K562 (cell line): Measurements from ENCODE around the gene SEMA3F. TPM values are rescaled to one million over a fixed set of nuclear protein-coding genes. Genes with fewer than 3 reads are reported as not detected.

Experiments
- ATAC-seq: fragments of 200-7000 bp; cut with Tn5 transposase; 3 replicates; pipeline ENCODE4 v1.9.1; 2020; ENCODE audit warnings: moderate library complexity
- BruUV-seq: library from RNA; stranded (reverse); fragments of 400-500 nt; replicated peaks from 2 replicates; lab custom pipeline; 2021; lab: Mats Ljungman, UMichigan
- CTCF ChIA-PET: fragments of 300-600 bp; formaldehyde crosslinking; extraction: SDS; loops from one replicate; lab custom pipeline; 2021; ENCODE audit warnings: low intra/inter-chr PET ratio; lab: Yijun Ruan, JAX
- POLR2A ChIA-PET: fragments of 300-600, 350-650 bp; sonication (Branson Sonifier 250); formaldehyde crosslinking; extraction: SDS; loops from one replicate; lab custom pipeline; 2021; ENCODE audit warnings: antibody characterized with exemption, inconsistent platforms; lab: Yijun Ruan, JAX
- DNase-seq, 4 experiments: peaks; one replicate each; pipeline versions ENCODE4 v3.0.0 to v3.0.0-alpha.2; 2011 to 2018; ENCODE audit warnings: low spot score in 3 of 4, mixed read lengths in 3 of 4; ENCODE audit errors: extremely low read depth in 1 of 4
- FAIRE-seq: peaks from 2 replicates; lab custom pipeline; 2011; peaks lifted over from hg19 to GRCh38; lab: Jason Lieb, UNC
- H2AFZ ChIP-seq: 2 replicates; pipeline ENCODE4 v1.6.0; 2011; ENCODE audit warnings: low read depth, low read length, control low read depth, inconsistent platforms
- H3K27ac ChIP-seq: fragments of 200-600 bp; 3 replicates; pipeline ENCODE4 v1.8.0; 2011; ENCODE audit warnings: low read depth, mild to moderate bottlenecking, control low read depth, inconsistent platforms, low read length, moderate library complexity, mixed read lengths; ENCODE audit errors: extremely low read depth
- H3K27me3 ChIP-seq, 2 experiments: fragments of 300-600 bp in 1 of 2; 2 replicates in 1 of 2; 3 replicates in 1 of 2; pipeline versions ENCODE4 v1.6.0 to v1.8.0; 2011; ENCODE audit warnings: inconsistent platforms in 2 of 2, low read length in 2 of 2, mild to moderate bottlenecking in 1 of 2, mixed read lengths in 1 of 2, moderate library complexity in 1 of 2; ENCODE audit not compliant: control insufficient read depth in 2 of 2, insufficient read depth in 2 of 2
- H3K36me3 ChIP-seq: fragments of 300-600 bp; 3 replicates; pipeline ENCODE4 v1.8.0; 2011; ENCODE audit warnings: mild to moderate bottlenecking, low read length, inconsistent platforms; ENCODE audit not compliant: control insufficient read depth, insufficient read depth
- H3K4me1 ChIP-seq, 2 experiments: fragments of 200-600 bp in 1 of 2; replicated peaks in 1 of 2; 2 replicates in 1 of 2; 3 replicates in 1 of 2; pipeline versions ENCODE4 v1.5.1 to v1.8.0; 2011; ENCODE audit warnings: inconsistent platforms in 2 of 2, low read length in 2 of 2, mild to moderate bottlenecking in 1 of 2, mixed read lengths in 1 of 2, moderate library complexity in 1 of 2; ENCODE audit not compliant: control insufficient read depth in 2 of 2, insufficient read depth in 2 of 2
- H3K4me2 ChIP-seq: 2 replicates; pipeline ENCODE4 v1.6.1; 2011; ENCODE audit warnings: low read length, control low read depth, inconsistent platforms, mixed read lengths; ENCODE audit not compliant: insufficient read depth
- H3K4me3 ChIP-seq: fragments of 200-600 bp; sonication (generic), shearing (Covaris generic); 2 replicates; pipeline ENCODE4 v1.5.1; 2016; ENCODE audit warnings: control low read depth, inconsistent platforms
- H3K79me2 ChIP-seq: fragments of 200-600 bp; 3 replicates; pipeline ENCODE4 v1.8.0; 2011; ENCODE audit warnings: low read length, inconsistent platforms; ENCODE audit not compliant: control insufficient read depth, insufficient read depth
- H3K9ac ChIP-seq, 2 experiments: 2 replicates each; pipeline versions ENCODE4 v1.6.0 to v1.6.1; 2011; ENCODE audit warnings: low read depth in 2 of 2, low read length in 2 of 2, control low read depth in 1 of 2, inconsistent platforms in 1 of 2, mild to moderate bottlenecking in 1 of 2, mixed read lengths in 1 of 2; ENCODE audit not compliant: insufficient read depth in 1 of 2
- H3K9me1 ChIP-seq: one replicate; pipeline ENCODE4 v1.6.0; 2011; ENCODE audit warnings: inconsistent platforms, mild to moderate bottlenecking, low read length, moderate library complexity; ENCODE audit not compliant: control insufficient read depth, insufficient read depth
- H3K9me3 ChIP-seq: replicated peaks from 2 replicates; pipeline ENCODE4 v1.5.1; 2011; ENCODE audit warnings: low read depth, low read length, inconsistent platforms; ENCODE audit not compliant: control insufficient read depth, insufficient read depth
- H4K20me1 ChIP-seq: replicated peaks from 2 replicates; pipeline ENCODE4 v1.6.1; 2011; ENCODE audit warnings: low read length, inconsistent platforms, mixed read lengths; ENCODE audit not compliant: control insufficient read depth, insufficient read depth
- AFF4 ChIP-seq: sonication (generic); formaldehyde crosslinking; IDR thresholded peaks from 2 replicates; pipeline ENCODE4 v1.8.0; 2023; ENCODE audit warnings: mild to moderate bottlenecking, missing genetic modification reagents
- CBFA2T3 ChIP-seq: fragments of 450-650 bp; IDR thresholded peaks from 2 replicates; pipeline ENCODE4 v1.6.1; 2017
- EP300 ChIP-seq: IDR thresholded peaks from 2 replicates; pipeline ENCODE4 v1.6.1; 2012; ENCODE audit warnings: low read length, improper control_type of control experiment
- MAFF ChIP-seq: IDR thresholded peaks from 2 replicates; pipeline ENCODE4 v1.6.1; 2012; ENCODE audit warnings: low read length, improper control_type of control experiment
- MEIS2 ChIP-seq: fragments of 450-650 bp; IDR thresholded peaks from 2 replicates; pipeline ENCODE4 v1.6.1; 2014; ENCODE audit warnings: mild to moderate bottlenecking; ENCODE audit not compliant: partially characterized antibody
- MTF1 ChIP-seq: fragments of 250-450 bp; sonication (Bioruptor Pico); IDR thresholded peaks from 2 replicates; pipeline ENCODE4 v1.9.0; 2021; ENCODE audit warnings: moderate library complexity, mild to moderate bottlenecking, inconsistent platforms, borderline replicate concordance
- POLR2B ChIP-seq: fragments of 450-650 bp; IDR thresholded peaks from 2 replicates; pipeline ENCODE4 v1.6.1; 2018; ENCODE audit warnings: low read depth; ENCODE audit not compliant: partially characterized antibody
- SMAD2 ChIP-seq: fragments of 150-350 bp; IDR thresholded peaks from 2 replicates; pipeline ENCODE4 v1.6.1; 2014; ENCODE audit warnings: low read depth, mild to moderate bottlenecking, low read length
- ZNF277 ChIP-seq: fragments of 250-450 bp; sonication (Bioruptor Pico); IDR thresholded peaks from 2 replicates; pipeline ENCODE4 v1.8.0; 2022; ENCODE audit warnings: inconsistent platforms, mild to moderate bottlenecking, moderate library complexity, borderline replicate concordance
- ZNF436 ChIP-seq: fragments of 250-450, 450-650 bp; sonication (Bioruptor Pico); formaldehyde crosslinking; IDR thresholded peaks from 2 replicates; pipeline ENCODE4 v1.7.0; 2020; ENCODE audit warnings: mild to moderate bottlenecking
- WGBS: fragments of 100-300 bp; shearing (Covaris generic); methylation state at CpG from one replicate; pipeline ENCODE4 v1.1.6; 2016; ENCODE audit warnings: low coverage, mixed read lengths; ENCODE audit not compliant: insufficient coverage; ENCODE audit errors: missing lambda C conversion rate; 5-methylcytosine and 5-hydroxymethylcytosine counted together
- in situ Hi-C: fragments of 300-500 bp; cut with MboI; formaldehyde crosslinking; loops from 4 replicates; pipeline ENCODE4 v1.15.0; 2018; ENCODE audit warnings: inconsistent platforms, mixed read lengths
- intact Hi-C: fragments of 100-400 bp; cut with micrococcal nuclease; formaldehyde crosslinking; loops from 2 replicates; pipeline ENCODE4 v1.14.2; 2022
- polyA plus RNA-seq, 8 experiments: library from polyadenylated mRNA; depleted of rRNA in 4 of 8; stranded (reverse) in 5 of 8; unstranded in 3 of 8; fragments of >200 nt; fragmentation: Nextera tagmentation in 2 of 8; fragmentation: Illumina TruSeq in 1 of 8; extraction: Ambion mirVana in 2 of 8; extraction: Trizol in 1 of 8; gene quantifications; 2 replicates each; pipeline versions ENCODE4 v1.2.1 to v1.2.3, GENCODE V29; 2011 to 2014; ENCODE audit warnings: inconsistent platforms in 1 of 8, missing spikeins in 1 of 8
- total RNA-seq, 7 experiments: library from RNA; depleted of rRNA in 6 of 7; stranded (reverse); fragments of >200 nt in 6 of 7; fragmentation: Illumina TruSeq in 2 of 7; extraction: Trizol in 2 of 7; gene quantifications; 2 replicates each; pipeline versions ENCODE4 v1.2.1 to v1.2.3, GENCODE V29; 2011 to 2021; ENCODE audit warnings: low replicate concordance in 1 of 7

The SEMA3F gene
- total and polyA plus RNA-seq, 9 of the 15 experiments (the other 6 are each of a cell fraction or from before 2014, with no cell fraction given): 0.58 to 3.0 (median 2.0) TPM; not detected in 2

GRCh38 chr3:50139308-50139707, 15.8 kb upstream of the SEMA3F start:
- H4K20me1 ChIP-seq: no peaks in the 10 kb centered on the region
- no peak for DNase-seq
- no peak for ATAC-seq
- no peak overlapping the region for H3K4me2 ChIP-seq
- no peaks in the 10 kb centered on the region for H3K79me2 ChIP-seq
- peaks cover 0 to 13% of the 10 kb centered on the region in 2 experiments; a peak in 2 of 5 replicates for H3K27me3 ChIP-seq
- H3K27ac ChIP-seq: no peak overlapping the region
- in situ Hi-C loops (no loop called here), intact Hi-C loops (no loop called here)
- no TSS peak for BruUV-seq
- TF ChIP-seq CBFA2T3 (0 out of 2 replicates have a peak, but pooled peaks have one; percentile 9), MEIS2 (no peak)
- TF ChIP-seq, all 486 proteins: peak for 1
- Histone ChIP-seq H3K36me3 (no peaks in the 10 kb centered on the region), H3K9me1 (no peaks in the 10 kb centered on the region), H3K4me3 (no peak overlapping the region), H2AFZ (no peak overlapping the region), H3K9me3 (no peaks in the 10 kb centered on the region), H3K9ac (no peak overlapping the region; a peak in 1 of 4 replicates), H3K4me1 (peaks cover 0 to 8% of the 10 kb centered on the region in 2 experiments; a peak in 2 of 5 replicates)
- FAIRE-seq: no peak
- WGBS: 5% methylated on average over 6 of the region's 6 CpGs
- ChIA-PET POLR2A (interaction anchor here (0.6 kb wide), 1 partner anchor 539 kb away, joined by 3 read pairs; no protein-coding TSS in a partner anchor), CTCF (no interaction called here)

- no peaks in the 10 kb centered on the region for H3K9me1 ChIP-seq
- DNase-seq: no peak
- in situ Hi-C loops (no loop called here), intact Hi-C loops (no loop called here)
- H3K27me3 ChIP-seq: peaks cover 0 to 13% of the 10 kb centered on the region in 2 experiments; a peak in 2 of 5 replicates
- CTCF ChIA-PET: no interaction called here
- POLR2A ChIA-PET: no interaction called here
- ATAC-seq: no peak
- H3K36me3 ChIP-seq: no peaks in the 10 kb centered on the region
- no peaks in the 10 kb centered on the region for H3K9me3 ChIP-seq
- H3K4me1 ChIP-seq: peaks cover 0 to 8% of the 10 kb centered on the region in 2 experiments; a peak in 2 of 5 replicates
- no peaks in the 10 kb centered on the region for H3K79me2 ChIP-seq
- H3K4me3 ChIP-seq: no peak overlapping the region
- no peaks in the 10 kb centered on the region for H4K20me1 ChIP-seq
- no peak overlapping the region for H2AFZ ChIP-seq
- no peak for FAIRE-seq
- no peak overlapping the region; a peak in 1 of 4 replicates for H3K9ac ChIP-seq
- H3K27ac ChIP-seq: no peak overlapping the region
- no TSS peak for BruUV-seq
- 3% methylated on average over 13 of the region's 13 CpGs for WGBS
- H3K4me2 ChIP-seq: no peak overlapping the region
- TF ChIP-seq SMAD2 (no peak), MAFF (no peak), MTF1 (CRISPR knock-in tag) (no peak), EP300 (no peak), AFF4 (CRISPR knock-in tag) (no peak), ZNF277 (CRISPR knock-in tag) (no peak), ZNF436 (CRISPR knock-in tag) (no peak), POLR2B (no peak)
Measured at GRCh38 chr3:50139718-50140423, 15.3 kb upstream of the SEMA3F start.
